Esophagus muscularis mucosa (tissue), 4 donors: ENCODE results near the gene HSD11B1L. TPM values are rescaled to one million over a fixed set of nuclear protein-coding genes. Genes with fewer than 3 reads are reported as not detected.

Source experiments
- DNase-seq: peaks from one replicate; pipeline ENCODE4 v3.0.0-alpha.2; 2017; ENCODE audit errors: extremely low spot score
- H3K27ac ChIP-seq, 4 donors: fragments of 200-600 bp; sonication (generic); replicated peaks in 1 of 4; 1 replicate in 3 of 4; 2 replicates in 1 of 4; pipeline ENCODE4 v1.5.1; 2016 to 2019; ENCODE audit warnings: mild to moderate bottlenecking in 1 of 4
- H3K27me3 ChIP-seq, 4 donors: fragments of 200-600 bp; sonication (generic); one replicate each; pipeline versions ENCODE4 v1.5.1 to v1.6.0; 2016 to 2019
- H3K36me3 ChIP-seq, 4 donors: fragments of 200-600 bp; sonication (generic); one replicate each; pipeline ENCODE4 v1.5.1; 2016 to 2019
- H3K4me1 ChIP-seq, 4 donors: fragments of 200-600 bp; sonication (generic); one replicate each; pipeline ENCODE4 v1.5.1; 2016 to 2019
- H3K4me3 ChIP-seq, 4 donors: fragments of 200-600 bp; sonication (generic); 1 replicate in 2 of 4; 2 replicates in 2 of 4; pipeline ENCODE4 v1.5.1; 2016 to 2019; ENCODE audit warnings: mild to moderate bottlenecking in 4 of 4, moderate library complexity in 1 of 4
- H3K9me3 ChIP-seq, 4 donors: fragments of 200-600 bp; sonication (generic); 1 replicate in 3 of 4; 2 replicates in 1 of 4; pipeline ENCODE4 v1.5.1; 2016 to 2019
- EP300 ChIP-seq: sonication (generic); formaldehyde crosslinking; IDR thresholded peaks from one replicate; pipeline ENCODE4 v1.6.1; 2017; ENCODE audit warnings: antibody characterized with exemption
- POLR2A ChIP-seq: fragments of 450-650 bp; IDR thresholded peaks from one replicate; pipeline ENCODE4 v1.6.1; 2017; ENCODE audit warnings: antibody characterized with exemption, moderate library complexity, mild to moderate bottlenecking, low read depth
- POLR2AphosphoS5 ChIP-seq, 2 donors: sonication (generic); formaldehyde crosslinking; IDR thresholded peaks; one replicate each; pipeline ENCODE4 v1.6.1; 2017; ENCODE audit warnings: antibody characterized with exemption in 2 of 2
- WGBS: methylation state at CpG from one replicate; pipeline ENCODE4 v1.1.5; 2018; 5-methylcytosine and 5-hydroxymethylcytosine counted together
- intact Hi-C: fragments of 100-400 bp; cut with DNase I; formaldehyde crosslinking; loops from one replicate; pipeline ENCODE4 v1.15.1; 2023
- total RNA-seq, 4 donors: library from RNA; depleted of rRNA; stranded (reverse); fragments of >200 nt; gene quantifications; one replicate each; pipeline versions ENCODE4 v1.1.0 to v1.2.1, GENCODE V29; 2016
- TF ChIP-seq, protein P1 (sequence below), 3 experiments: fragments of 200-600 bp in 2 of 3; fragments of 450-650 bp in 1 of 3; sonication (generic) in 2 of 3; IDR thresholded peaks; one replicate each; pipeline ENCODE4 v1.5.1; 2017 to 2019; ENCODE audit warnings: antibody characterized with exemption in 3 of 3, mild to moderate bottlenecking in 2 of 3, moderate library complexity in 1 of 3

Gene HSD11B1L
- total RNA-seq, 4 donors from 2014 or later: 15.0 to 21.8 (median 17.8) TPM

GRCh38 chr19:5694956-5695648 lies 14.3 kb downstream of the HSD11B1L start:
- DNase-seq: no peak
- peaks cover 58 to 86% (median 83%) of the 10 kb centered on the region in 4 donors for H3K36me3 ChIP-seq
- no peak overlapping the region for H3K27ac ChIP-seq
- peaks cover 22 to 42% (median 32%) of the 10 kb centered on the region in 4 donors for H3K4me1 ChIP-seq
- 89% methylated on average over 5 of the region's 8 CpGs for WGBS
- intact Hi-C loops: no loop called here
- TF ChIP-seq, protein P1, sequence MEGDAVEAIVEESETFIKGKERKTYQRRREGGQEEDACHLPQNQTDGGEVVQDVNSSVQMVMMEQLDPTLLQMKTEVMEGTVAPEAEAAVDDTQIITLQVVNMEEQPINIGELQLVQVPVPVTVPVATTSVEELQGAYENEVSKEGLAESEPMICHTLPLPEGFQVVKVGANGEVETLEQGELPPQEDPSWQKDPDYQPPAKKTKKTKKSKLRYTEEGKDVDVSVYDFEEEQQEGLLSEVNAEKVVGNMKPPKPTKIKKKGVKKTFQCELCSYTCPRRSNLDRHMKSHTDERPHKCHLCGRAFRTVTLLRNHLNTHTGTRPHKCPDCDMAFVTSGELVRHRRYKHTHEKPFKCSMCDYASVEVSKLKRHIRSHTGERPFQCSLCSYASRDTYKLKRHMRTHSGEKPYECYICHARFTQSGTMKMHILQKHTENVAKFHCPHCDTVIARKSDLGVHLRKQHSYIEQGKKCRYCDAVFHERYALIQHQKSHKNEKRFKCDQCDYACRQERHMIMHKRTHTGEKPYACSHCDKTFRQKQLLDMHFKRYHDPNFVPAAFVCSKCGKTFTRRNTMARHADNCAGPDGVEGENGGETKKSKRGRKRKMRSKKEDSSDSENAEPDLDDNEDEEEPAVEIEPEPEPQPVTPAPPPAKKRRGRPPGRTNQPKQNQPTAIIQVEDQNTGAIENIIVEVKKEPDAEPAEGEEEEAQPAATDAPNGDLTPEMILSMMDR (IDR thresholded peaks at IDR 0.05): no peak
- TF ChIP-seq POLR2AphosphoS5 (IDR thresholded peaks at IDR 0.05) (no peak), EP300 (no peak), POLR2A (no peak)
- H3K4me3 ChIP-seq: no peak overlapping the region
- H3K27me3 ChIP-seq: no peaks in the 10 kb centered on the region
- H3K9me3 ChIP-seq: no peaks in the 10 kb centered on the region

- intact Hi-C loops: no loop called here
- WGBS: 69% methylated on average over 6 of the region's 28 CpGs
- Histone ChIP-seq H3K27ac (no peak overlapping the region), H3K4me3 (no peak overlapping the region), H3K4me1 (peaks cover 22 to 39% (median 31%) of the 10 kb centered on the region in 4 donors), H3K36me3 (peaks cover 64 to 92% (median 90%) of the 10 kb centered on the region in 4 donors), H3K27me3 (no peaks in the 10 kb centered on the region), H3K9me3 (no peaks in the 10 kb centered on the region)
- DNase-seq: no peak
- TF ChIP-seq POLR2A (no peak), POLR2AphosphoS5 (IDR thresholded peaks at IDR 0.05) (no peak), EP300 (no peak)
- TF ChIP-seq, protein P1 (IDR thresholded peaks at IDR 0.05): no peak
Observed at GRCh38 chr19:5695649-5696195, 14.9 kb downstream of the HSD11B1L start.

GRCh38 chr19:5696196-5697021 lies 15.6 kb downstream of the HSD11B1L start:
- intact Hi-C loops: no loop called here
- DNase-seq: no peak
- WGBS: 85% methylated on average over 23 of the region's 42 CpGs
- no peak overlapping the region for H3K27ac ChIP-seq
- H3K4me1 ChIP-seq: peaks cover 17 to 32% (median 24%) of the 10 kb centered on the region in 4 donors
- no peak overlapping the region for H3K4me3 ChIP-seq
- H3K9me3 ChIP-seq: no peaks in the 10 kb centered on the region
- peaks cover 64 to 99% (median 96%) of the 10 kb centered on the region in 4 donors for H3K36me3 ChIP-seq
- TF ChIP-seq EP300 (no peak), POLR2A (no peak), POLR2AphosphoS5 (IDR thresholded peaks at IDR 0.05) (no peak)
- TF ChIP-seq, protein P1 (IDR thresholded peaks at IDR 0.05): no peak
- H3K27me3 ChIP-seq: no peaks in the 10 kb centered on the region

DNA sequence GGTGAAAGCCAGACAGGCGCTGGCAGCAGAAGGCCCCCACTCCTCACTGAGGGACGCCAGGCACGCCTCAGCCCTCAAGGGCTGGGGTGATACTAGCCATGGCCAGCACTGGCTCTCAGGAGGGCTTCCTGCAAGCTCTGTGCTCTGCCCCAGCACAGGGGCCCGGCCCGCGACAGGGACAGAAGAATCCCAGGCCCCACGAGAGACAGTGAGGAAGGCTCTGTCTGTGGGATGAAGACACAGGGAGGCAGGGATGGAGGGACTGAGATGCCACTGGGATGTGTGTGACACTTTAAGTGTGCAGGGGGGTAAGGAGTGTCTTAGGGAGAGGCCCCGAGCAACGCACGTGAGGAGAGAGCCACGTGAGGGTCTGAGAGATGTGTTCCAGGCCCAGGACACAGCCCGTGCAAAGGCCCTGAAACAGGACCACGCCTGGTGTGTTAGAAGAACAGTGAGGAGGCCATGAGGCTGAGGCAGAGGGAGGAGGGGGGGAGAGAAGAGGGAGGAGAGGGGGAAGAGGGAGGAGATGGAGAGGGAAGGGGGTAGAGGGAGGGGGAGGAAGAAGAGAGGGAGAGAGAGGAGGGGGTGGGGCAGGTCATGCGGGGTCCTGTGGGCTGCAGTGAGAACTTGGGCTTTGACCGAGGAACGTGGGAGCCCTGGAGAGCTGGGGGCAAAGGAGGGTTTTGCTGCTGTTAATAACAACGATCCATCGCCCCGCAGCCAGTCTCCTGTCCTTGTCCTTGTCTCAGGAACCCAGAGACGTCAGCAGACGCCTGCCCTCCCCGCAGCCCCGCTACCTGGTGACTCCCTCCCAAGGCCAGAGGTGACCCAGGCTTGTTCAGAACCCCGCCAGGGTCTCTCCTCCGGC lies 16.4 kb downstream of the HSD11B1L start:
- TF ChIP-seq POLR2A: no peak
- TF ChIP-seq, protein P1 (IDR thresholded peaks at IDR 0.05): no peak
- TF ChIP-seq POLR2AphosphoS5 (IDR thresholded peaks at IDR 0.05): no peak
- TF ChIP-seq EP300: no peak
- no peak for DNase-seq
- H3K9me3 ChIP-seq: no peaks in the 10 kb centered on the region
- H3K36me3 ChIP-seq: peaks cover 64 to 98% (median 94%) of the 10 kb centered on the region in 4 donors
- H3K27me3 ChIP-seq: no peaks in the 10 kb centered on the region
- peak overlapping the region in 1 of 4 donors; percentile 4 for H3K27ac ChIP-seq
- 74% methylated on average over 24 of the region's 25 CpGs for WGBS
- H3K4me3 ChIP-seq: no peak overlapping the region
- intact Hi-C loops: no loop called here
- H3K4me1 ChIP-seq: peaks cover 8 to 24% (median 15%) of the 10 kb centered on the region in 4 donors
